Endothelial cell of umbilical vein (primary cell): ENCODE data around the gene MRPS23.

Source experiments
- JUN ChIP-seq: IDR thresholded peaks from 2 replicates; pipeline ENCODE4 v1.6.1; 2011; ENCODE audit warnings: borderline replicate concordance, low read depth; ENCODE audit not compliant: insufficient read length, insufficient read depth
- TF ChIP-seq, protein P1 (sequence below), 2 donors: IDR thresholded peaks; 1 replicate in 1 of 2; 2 replicates in 1 of 2; pipeline ENCODE4 v1.5.1; 2011; ENCODE audit warnings: low read length in 2 of 2, mild to moderate bottlenecking in 2 of 2, moderate library complexity in 2 of 2, control low read depth in 1 of 2, inconsistent platforms in 1 of 2, low read depth in 1 of 2; ENCODE audit not compliant: insufficient read depth in 1 of 2; ENCODE audit errors: extremely low read depth in 1 of 2

DNA sequence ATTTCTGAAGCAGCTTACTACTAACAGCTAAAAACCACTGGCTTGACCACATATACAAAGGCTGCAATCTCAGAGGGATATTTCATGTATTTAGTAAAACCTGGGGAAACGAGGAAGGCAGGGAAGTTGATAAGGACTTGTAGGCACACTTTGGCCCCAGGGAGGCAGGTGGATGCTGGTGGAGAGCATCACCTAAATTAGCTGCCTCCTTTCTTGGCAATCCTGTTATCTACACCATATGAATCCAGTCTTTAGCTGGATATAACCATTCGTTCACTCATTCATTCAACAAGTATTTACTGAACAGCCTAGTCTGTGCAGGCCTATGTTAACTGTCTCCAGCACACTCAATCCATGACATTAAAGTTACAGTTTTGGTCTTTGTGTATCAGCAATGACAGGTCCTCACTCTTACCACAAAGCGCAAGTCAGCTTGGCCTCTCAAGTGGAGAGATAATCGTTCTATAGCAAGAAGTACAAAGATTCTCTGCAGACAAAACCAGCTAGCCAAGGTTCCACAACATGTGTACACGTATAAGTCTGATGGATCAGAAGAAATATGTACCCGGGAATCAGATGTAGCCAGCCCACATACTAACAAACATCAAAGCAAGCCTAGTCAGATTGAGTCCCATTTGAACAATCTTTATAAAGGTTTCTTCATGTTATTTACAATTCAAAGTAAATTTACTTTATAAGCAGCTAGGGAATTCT is 10.8 kb downstream of the MRPS23 start:
- TF ChIP-seq, protein P1, sequence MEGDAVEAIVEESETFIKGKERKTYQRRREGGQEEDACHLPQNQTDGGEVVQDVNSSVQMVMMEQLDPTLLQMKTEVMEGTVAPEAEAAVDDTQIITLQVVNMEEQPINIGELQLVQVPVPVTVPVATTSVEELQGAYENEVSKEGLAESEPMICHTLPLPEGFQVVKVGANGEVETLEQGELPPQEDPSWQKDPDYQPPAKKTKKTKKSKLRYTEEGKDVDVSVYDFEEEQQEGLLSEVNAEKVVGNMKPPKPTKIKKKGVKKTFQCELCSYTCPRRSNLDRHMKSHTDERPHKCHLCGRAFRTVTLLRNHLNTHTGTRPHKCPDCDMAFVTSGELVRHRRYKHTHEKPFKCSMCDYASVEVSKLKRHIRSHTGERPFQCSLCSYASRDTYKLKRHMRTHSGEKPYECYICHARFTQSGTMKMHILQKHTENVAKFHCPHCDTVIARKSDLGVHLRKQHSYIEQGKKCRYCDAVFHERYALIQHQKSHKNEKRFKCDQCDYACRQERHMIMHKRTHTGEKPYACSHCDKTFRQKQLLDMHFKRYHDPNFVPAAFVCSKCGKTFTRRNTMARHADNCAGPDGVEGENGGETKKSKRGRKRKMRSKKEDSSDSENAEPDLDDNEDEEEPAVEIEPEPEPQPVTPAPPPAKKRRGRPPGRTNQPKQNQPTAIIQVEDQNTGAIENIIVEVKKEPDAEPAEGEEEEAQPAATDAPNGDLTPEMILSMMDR (IDR thresholded peaks at IDR 0.05; ENCODE audit: extremely low read depth in 1 of 2, insufficient read depth in 1 of 2, low read depth in 1 of 2, low read length in 2 of 2), result no peak
- no peak for TF ChIP-seq JUN
